IMR-90 (cell line): ENCODE measurements around the gene LMO4. TPM values are rescaled to one million over a fixed set of nuclear protein-coding genes. Genes with fewer than 3 reads are reported as not detected.

Experiments used
- ATAC-seq: fragments of 200-7000 bp; cut with Tn5 transposase; 2 replicates; pipeline ENCODE4 v1.9.1; 2020; ENCODE audit warnings: low read depth, mild to moderate bottlenecking, moderate library complexity
- BruUV-seq: library from RNA; stranded (reverse); fragments of 400-500 nt; replicated peaks from 2 replicates; lab custom pipeline; 2021; lab: Mats Ljungman, UMichigan
- CTCF ChIA-PET: fragments of 300-600 bp; formaldehyde crosslinking; extraction: SDS; loops from one replicate; lab custom pipeline; 2021; ENCODE audit warnings: antibody characterized with exemption; lab: Yijun Ruan, JAX
- POLR2A ChIA-PET: fragments of 300-600 bp; sonication (Branson Sonifier 250); formaldehyde crosslinking; loops from one replicate; lab custom pipeline; 2022; ENCODE audit warnings: antibody characterized with exemption; ENCODE audit not compliant: unreplicated experiment; lab: Charles Lee
- DNase-seq: peaks from one replicate; pipeline ENCODE4 v3.0.0; 2013
- H2AFZ ChIP-seq: replicated peaks from 2 replicates; pipeline ENCODE3; 2013; ENCODE audit warnings: low read length, mild to moderate bottlenecking; ENCODE audit not compliant: poor library complexity
- H2AK5ac ChIP-seq: 2 replicates; pipeline ENCODE4 v1.6.1; 2013; ENCODE audit warnings: low read depth, low read length, inconsistent platforms
- H2AK9ac ChIP-seq: replicated peaks from 2 replicates; pipeline ENCODE3; 2013; ENCODE audit warnings: mild to moderate bottlenecking, low read depth, low read length, moderate library complexity; ENCODE audit not compliant: poor library complexity
- H2BK120ac ChIP-seq: 2 replicates; pipeline ENCODE4 v1.6.1; 2013; ENCODE audit warnings: low read depth, low read length, inconsistent platforms
- H2BK15ac ChIP-seq: 3 replicates; pipeline ENCODE4 v1.6.1; 2013; ENCODE audit warnings: low read depth, low read length, inconsistent platforms
- H2BK20ac ChIP-seq: 2 replicates; pipeline ENCODE4 v1.6.1; 2013; ENCODE audit warnings: low read depth, mild to moderate bottlenecking, inconsistent platforms, low read length, moderate library complexity
- H2BK5ac ChIP-seq: 2 replicates; pipeline ENCODE4 v1.6.1; 2013; ENCODE audit warnings: mild to moderate bottlenecking, low read depth, low read length, inconsistent platforms; ENCODE audit not compliant: poor library complexity, severe bottlenecking
- H3K14ac ChIP-seq: replicated peaks from 2 replicates; pipeline ENCODE4 v1.6.1; 2013; ENCODE audit warnings: low read depth, low read length, inconsistent platforms
- H3K18ac ChIP-seq: 2 replicates; pipeline ENCODE4 v1.6.1; 2013; ENCODE audit warnings: low read depth, low read length, control low read depth
- H3K23ac ChIP-seq: 2 replicates; pipeline ENCODE4 v1.6.1; 2013; ENCODE audit warnings: low read depth, low read length, inconsistent platforms
- H3K27ac ChIP-seq: 2 replicates; pipeline ENCODE4 v1.5.1; 2013; ENCODE audit warnings: mild to moderate bottlenecking, control low read depth, low read length; ENCODE audit not compliant: insufficient read depth
- H3K27me3 ChIP-seq: 2 replicates; pipeline ENCODE4 v1.6.1; 2013; ENCODE audit warnings: low read length; ENCODE audit not compliant: control insufficient read depth, insufficient read depth
- H3K36me3 ChIP-seq: 2 replicates; pipeline ENCODE4 v1.6.1; 2013; ENCODE audit warnings: low read length, mixed read lengths; ENCODE audit not compliant: control insufficient read depth, insufficient read depth
- H3K4ac ChIP-seq: 2 replicates; pipeline ENCODE4 v1.6.1; 2013; ENCODE audit warnings: low read depth, low read length, inconsistent platforms
- H3K4me1 ChIP-seq: 2 replicates; pipeline ENCODE4 v1.6.1; 2013; ENCODE audit warnings: low read length, mixed read lengths; ENCODE audit not compliant: control insufficient read depth, insufficient read depth
- H3K4me2 ChIP-seq: 2 replicates; pipeline ENCODE4 v1.6.1; 2013; ENCODE audit warnings: low read depth, mild to moderate bottlenecking, control low read depth, low read length, moderate library complexity
- H3K4me3 ChIP-seq: 2 replicates; pipeline ENCODE4 v1.5.1; 2013; ENCODE audit warnings: low read depth, mild to moderate bottlenecking, control low read depth, low read length, moderate library complexity; ENCODE audit not compliant: insufficient read depth
- H3K56ac ChIP-seq: 2 replicates; pipeline ENCODE4 v1.6.1; 2013; ENCODE audit warnings: low read length, inconsistent platforms; ENCODE audit not compliant: insufficient read depth; ENCODE audit errors: extremely low read depth
- H3K79me1 ChIP-seq, 2 experiments: 2 replicates each; pipeline ENCODE4 v1.6.1; 2013; ENCODE audit warnings: low read length in 2 of 2, inconsistent platforms in 1 of 2, low read depth in 1 of 2
- H3K9ac ChIP-seq: 2 replicates; pipeline ENCODE4 v1.6.1; 2013; ENCODE audit warnings: low read depth, low read length, control low read depth
- H3K9me1 ChIP-seq: 2 replicates; pipeline ENCODE4 v1.6.1; 2013; ENCODE audit warnings: low read length, inconsistent platforms; ENCODE audit not compliant: insufficient read depth
- H3K9me3 ChIP-seq: 2 replicates; pipeline ENCODE4 v1.6.1; 2013; ENCODE audit warnings: low read length; ENCODE audit not compliant: control insufficient read depth, insufficient read depth
- H4K20me1 ChIP-seq: 2 replicates; pipeline ENCODE4 v1.6.1; 2013; ENCODE audit warnings: low read length, inconsistent platforms; ENCODE audit not compliant: insufficient read depth
- H4K5ac ChIP-seq: 2 replicates; pipeline ENCODE4 v1.6.1; 2013; ENCODE audit warnings: mild to moderate bottlenecking, low read depth, low read length, control low read depth
- H4K8ac ChIP-seq, 2 experiments: 2 replicates each; pipeline ENCODE4 v1.6.1; 2013; ENCODE audit warnings: low read depth in 2 of 2, low read length in 2 of 2, control low read depth in 1 of 2, inconsistent platforms in 1 of 2
- H4K91ac ChIP-seq: 2 replicates; pipeline ENCODE4 v1.6.1; 2013; ENCODE audit warnings: low read depth, low read length, inconsistent platforms; ENCODE audit not compliant: insufficient read depth
- BHLHE40 ChIP-seq: fragments of 150-350 bp; IDR thresholded peaks from 2 replicates; pipeline ENCODE4 v1.6.1; 2016; ENCODE audit warnings: mild to moderate bottlenecking, low read depth, low read length
- CHD1 ChIP-seq: IDR thresholded peaks from 2 replicates; pipeline ENCODE4 v1.6.1; 2012; ENCODE audit warnings: low read depth, low read length, improper control_type of control experiment
- CTCF ChIP-seq: conservative IDR thresholded peaks from 2 replicates; pipeline ENCODE4 v1.5.1; 2012; ENCODE audit warnings: mild to moderate bottlenecking, low read depth, low read length, improper control_type of control experiment
- ELK1 ChIP-seq: fragments of 150-350 bp; IDR thresholded peaks from 2 replicates; pipeline ENCODE4 v1.6.1; 2016; ENCODE audit warnings: low read depth, mild to moderate bottlenecking, low read length, moderate library complexity, borderline replicate concordance
- FOS ChIP-seq: fragments of 150-350 bp; IDR thresholded peaks from 2 replicates; pipeline ENCODE4 v1.6.1; 2016; ENCODE audit warnings: low read depth, low read length
- MAFK ChIP-seq: IDR thresholded peaks from 2 replicates; pipeline ENCODE4 v1.6.1; 2012; ENCODE audit warnings: low read depth, low read length, improper control_type of control experiment
- MAZ ChIP-seq: IDR thresholded peaks from 2 replicates; pipeline ENCODE4 v1.6.1; 2012; ENCODE audit warnings: low read depth, mild to moderate bottlenecking, low read length, improper control_type of control experiment, moderate library complexity, borderline replicate concordance
- MXI1 ChIP-seq: IDR thresholded peaks from 2 replicates; pipeline ENCODE4 v1.6.1; 2012; ENCODE audit warnings: low read depth, mild to moderate bottlenecking, low read length, moderate library complexity, borderline replicate concordance
- NFE2L2 ChIP-seq: fragments of 150-350 bp; IDR thresholded peaks from 2 replicates; pipeline ENCODE4 v1.6.1; 2016; ENCODE audit warnings: low read depth, mild to moderate bottlenecking, low read length
- POLR2A ChIP-seq: IDR thresholded peaks from 2 replicates; pipeline ENCODE4 v1.6.1; 2012; ENCODE audit warnings: mild to moderate bottlenecking, low read depth, low read length
- RAD21 ChIP-seq: IDR thresholded peaks from 2 replicates; pipeline ENCODE4 v1.6.1; 2012; ENCODE audit warnings: low read length, improper control_type of control experiment
- RCOR1 ChIP-seq: IDR thresholded peaks from 2 replicates; pipeline ENCODE4 v1.6.1; 2012; ENCODE audit warnings: mild to moderate bottlenecking, low read length, improper control_type of control experiment; ENCODE audit not compliant: insufficient replicate concordance
- RFX5 ChIP-seq: IDR thresholded peaks from 2 replicates; pipeline ENCODE4 v1.8.0; 2012; ENCODE audit warnings: low read depth, mild to moderate bottlenecking, low read length, moderate library complexity
- USF2 ChIP-seq: fragments of 150-350 bp; IDR thresholded peaks from 2 replicates; pipeline ENCODE4 v1.6.1; 2017; ENCODE audit warnings: mild to moderate bottlenecking, antibody characterized with exemption, low read length, low read depth
- WGBS, 2 experiments: methylation state at CpG; one replicate each; pipeline versions ENCODE4 v1.1.5 to v1.1.7; 2013; ENCODE audit warnings: missing lambda C conversion rate in 2 of 2; ENCODE audit not compliant: insufficient read length in 1 of 2; ENCODE audit errors: extremely low coverage in 2 of 2; 5-methylcytosine and 5-hydroxymethylcytosine counted together
- dilution Hi-C: fragments of 300-500 bp; cut with HindIII; formaldehyde crosslinking; loops from one replicate; pipeline ENCODE4 v1.14.3; 2018; ENCODE audit warnings: low sequenced_read_pairs; ENCODE audit not compliant: unreplicated experiment
- in situ Hi-C: fragments of 300-500 bp; cut with MboI; formaldehyde crosslinking; loops from 3 replicates; pipeline ENCODE4 v1.14.3; 2019; ENCODE audit warnings: low sequenced_read_pairs, inconsistent platforms, mixed read lengths
- intact Hi-C: fragments of 100-400 bp; cut with micrococcal nuclease; formaldehyde crosslinking; loops from 2 replicates; pipeline ENCODE4 v1.10.0; 2022
- polyA plus RNA-seq, 3 experiments: library from polyadenylated mRNA; depleted of rRNA; stranded (reverse); fragments of >200 nt; gene quantifications; 2 replicates each; pipeline ENCODE4 v1.2.3, GENCODE V29; 2012; ENCODE audit warnings: low replicate concordance in 1 of 3
- total RNA-seq: library from RNA; depleted of rRNA; stranded (reverse); fragments of >200 nt; gene quantifications from 2 replicates; pipeline ENCODE4 v1.2.3, GENCODE V29; 2012

Gene LMO4
- total and polyA plus RNA-seq, 2 of the 4 experiments (the other 2 are of a cell fraction) = 98.9 to 109 TPM

- Histone ChIP-seq H2AK9ac (no peak overlapping the region), H4K5ac (no peak overlapping the region), H2BK120ac (no peak overlapping the region), H3K36me3 (no peaks in the 10 kb centered on the region), H3K23ac (no peak overlapping the region), H3K4me3 (no peak overlapping the region), H3K9ac (no peak overlapping the region), H3K9me1 (no peaks in the 10 kb centered on the region), H2BK5ac (no peak overlapping the region), H2BK15ac (no peak overlapping the region), H2AK5ac (no peak overlapping the region), H3K18ac (no peak overlapping the region), H3K27ac (no peak overlapping the region), H4K8ac (no peak overlapping the region), H4K91ac (no peak overlapping the region), H3K27me3 (peaks cover 28% of the 10 kb centered on the region), H3K9me3 (no peaks in the 10 kb centered on the region), H3K79me1 (no peaks in the 10 kb centered on the region), H2AFZ (no peak overlapping the region), H3K4ac (no peak overlapping the region), H4K20me1 (no peaks in the 10 kb centered on the region), H3K56ac (no peak overlapping the region), H3K14ac (no peak overlapping the region), H3K4me1 (no peaks in the 10 kb centered on the region), H2BK20ac (no peak overlapping the region), H3K4me2 (no peak overlapping the region)
- ATAC-seq (no peak), DNase-seq (no peak)
- in situ Hi-C loops = no loop called here
- intact Hi-C loops = no loop called here
- dilution Hi-C loops = no loop called here
- TF ChIP-seq MAZ = no peak
- no peak for TF ChIP-seq POLR2A
- TF ChIP-seq RAD21 = no peak
- TF ChIP-seq CHD1 = no peak
- no peak for TF ChIP-seq FOS
- no peak for TF ChIP-seq RCOR1
- no peak for TF ChIP-seq ELK1
- no peak for TF ChIP-seq USF2
- no peak for TF ChIP-seq RFX5
- TF ChIP-seq MAFK = no peak
- TF ChIP-seq NFE2L2 = no peak
- no peak for TF ChIP-seq MXI1
- no peak for TF ChIP-seq BHLHE40
- TF ChIP-seq CTCF = no peak
- BruUV-seq = no TSS peak
- WGBS, 2 experiments = 43% methylated on average over 3 of the region's 4 CpGs; no CpG with 5 or more reads in 1 of the 2 experiments
- CTCF ChIA-PET = interaction anchor here (0.6 to 0.7 kb wide), 2 partner anchors 14 to 435 kb away, joined by 4 read pairs; no protein-coding TSS in a partner anchor
- POLR2A ChIA-PET = no interaction called here
These were observed 20.7 kb upstream of the LMO4 start for GRCh38 chr1:87307931-87308330.
